T-helper 1 cell treated with Interleukin-12 subunit alpha and Interleukin-12 subunit beta and Interleukin-4 antibody, amounts not matched to agents 30 μg/mL and 1 μg/mL, for 36 hours (primary cell): ENCODE measurements around the gene IFITM1.
A peak's percentile ranks its signal among the peaks of the same experiment; 100 is the strongest.
"Not testable (repeated sequence)": the region's sequence is repeated elsewhere in the genome, so short reads cannot be mapped to it uniquely, and the experiment has no call there.

Source experiments
- H3K27ac Mint-ChIP-seq: one replicate; pipeline ENCODE4 v1.8.0; 2021; ENCODE audit warnings: mild to moderate bottlenecking, mixed read lengths
- H3K27me3 Mint-ChIP-seq: one replicate; pipeline ENCODE4 v1.8.0; 2021; ENCODE audit warnings: low read depth, mixed read lengths
- H3K36me3 Mint-ChIP-seq: one replicate; pipeline ENCODE4 v1.8.0; 2021; ENCODE audit warnings: low read depth, mixed read lengths
- H3K4me1 Mint-ChIP-seq: one replicate; pipeline ENCODE4 v1.8.0; 2021; ENCODE audit warnings: low read depth, mixed read lengths
- H3K4me3 Mint-ChIP-seq: one replicate; pipeline ENCODE4 v1.8.0; 2021; ENCODE audit warnings: mild to moderate bottlenecking, moderate library complexity, mixed read lengths
- H3K9me3 Mint-ChIP-seq: one replicate; pipeline ENCODE4 v1.8.0; 2021; ENCODE audit warnings: mixed read lengths

Gene IFITM1

DNA sequence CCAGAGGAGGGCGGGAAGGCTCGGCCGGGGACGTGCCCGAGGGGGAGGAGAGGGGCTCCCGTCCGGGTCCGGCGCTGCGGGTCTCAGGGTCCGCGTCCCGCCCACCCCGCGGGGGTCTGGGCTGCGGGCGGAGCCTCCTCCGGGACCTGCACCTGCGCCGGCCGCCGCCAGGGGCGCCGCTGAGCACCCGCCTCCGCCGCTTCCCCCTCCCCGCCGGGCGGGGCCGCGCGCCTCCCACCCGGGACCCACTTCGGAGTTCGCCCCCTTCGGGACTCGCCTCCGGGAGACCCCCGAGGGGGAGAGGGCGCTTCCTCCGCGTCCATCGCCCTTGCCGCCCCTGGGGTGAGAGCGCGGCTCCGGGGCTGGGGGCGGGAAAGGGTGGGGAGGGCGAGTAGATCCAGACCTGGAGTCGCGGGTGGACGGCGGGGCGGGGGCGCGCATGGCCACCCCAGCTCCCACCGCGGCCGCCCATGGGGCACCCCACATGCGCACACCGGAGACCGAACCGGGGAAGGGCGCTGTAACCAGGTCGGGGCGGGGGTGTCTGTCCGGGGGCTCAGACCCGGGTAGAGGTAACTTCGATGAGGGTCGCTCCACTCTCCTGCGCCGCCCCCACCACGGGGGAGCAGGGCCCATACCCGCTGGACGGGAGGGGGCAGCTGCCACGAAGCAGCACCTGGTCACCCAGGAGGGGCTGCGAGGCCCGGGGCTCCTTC lies 4.7 kb downstream of the IFITM1 start:
- Mint-ChIP-seq H3K36me3 (peaks cover 36% of the 10 kb centered on the region), H3K4me1 (peaks cover 25% of the 10 kb centered on the region)
- H3K27me3 Mint-ChIP-seq, H3K4me3 Mint-ChIP-seq, H3K27ac Mint-ChIP-seq, H3K9me3 Mint-ChIP-seq: not testable (repeated sequence)

- H3K27ac Mint-ChIP-seq, result peak overlapping the region; percentile 67
- H3K9me3 Mint-ChIP-seq, H3K27me3 Mint-ChIP-seq: not testable (repeated sequence)
- H3K4me3 Mint-ChIP-seq, result peak overlapping the region; percentile 78
- peaks cover 25% of the 10 kb centered on the region for H3K4me1 Mint-ChIP-seq
- peaks cover 30% of the 10 kb centered on the region for H3K36me3 Mint-ChIP-seq
Observed at GRCh38 chr11:319121-319887, 5.5 kb downstream of the IFITM1 start.

GRCh38 chr11:319888-320273 lies 6.0 kb downstream of the IFITM1 start:
- not testable (repeated sequence) for H3K27me3 Mint-ChIP-seq, H3K9me3 Mint-ChIP-seq
- H3K4me3 Mint-ChIP-seq, result peak overlapping the region; percentile 78
- H3K36me3 Mint-ChIP-seq, result peaks cover 26% of the 10 kb centered on the region
- peak overlapping the region; percentile 67 for H3K27ac Mint-ChIP-seq
- H3K4me1 Mint-ChIP-seq, result peaks cover 28% of the 10 kb centered on the region

DNA sequence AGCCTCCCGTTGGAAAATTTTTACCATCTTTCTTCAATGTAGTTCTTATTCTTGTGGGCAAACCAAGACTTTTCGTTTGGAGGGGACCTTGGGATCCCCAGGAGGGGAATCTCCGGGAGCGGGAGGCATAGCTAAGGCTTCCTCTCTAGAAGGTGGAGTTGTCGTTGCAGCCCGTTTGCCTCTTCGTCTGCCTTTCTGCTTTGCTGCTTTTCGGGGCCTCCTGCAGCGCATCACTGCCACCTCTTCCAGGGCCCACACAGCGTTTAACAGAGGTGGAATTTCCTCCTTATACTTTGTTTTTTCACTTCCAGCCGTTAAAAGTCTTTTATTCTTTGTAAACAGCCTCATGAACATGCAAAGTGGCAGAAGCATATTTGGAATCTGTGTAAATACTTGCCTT lies 10.3 kb downstream of the IFITM1 start:
- H3K27ac Mint-ChIP-seq, result no peak overlapping the region
- H3K27me3 Mint-ChIP-seq, result no peaks in the 10 kb centered on the region
- H3K4me1 Mint-ChIP-seq, result peaks cover 36% of the 10 kb centered on the region
- peaks cover 4% of the 10 kb centered on the region for H3K36me3 Mint-ChIP-seq
- H3K9me3 Mint-ChIP-seq, result no peaks in the 10 kb centered on the region
- H3K4me3 Mint-ChIP-seq, result no peak overlapping the region

DNA sequence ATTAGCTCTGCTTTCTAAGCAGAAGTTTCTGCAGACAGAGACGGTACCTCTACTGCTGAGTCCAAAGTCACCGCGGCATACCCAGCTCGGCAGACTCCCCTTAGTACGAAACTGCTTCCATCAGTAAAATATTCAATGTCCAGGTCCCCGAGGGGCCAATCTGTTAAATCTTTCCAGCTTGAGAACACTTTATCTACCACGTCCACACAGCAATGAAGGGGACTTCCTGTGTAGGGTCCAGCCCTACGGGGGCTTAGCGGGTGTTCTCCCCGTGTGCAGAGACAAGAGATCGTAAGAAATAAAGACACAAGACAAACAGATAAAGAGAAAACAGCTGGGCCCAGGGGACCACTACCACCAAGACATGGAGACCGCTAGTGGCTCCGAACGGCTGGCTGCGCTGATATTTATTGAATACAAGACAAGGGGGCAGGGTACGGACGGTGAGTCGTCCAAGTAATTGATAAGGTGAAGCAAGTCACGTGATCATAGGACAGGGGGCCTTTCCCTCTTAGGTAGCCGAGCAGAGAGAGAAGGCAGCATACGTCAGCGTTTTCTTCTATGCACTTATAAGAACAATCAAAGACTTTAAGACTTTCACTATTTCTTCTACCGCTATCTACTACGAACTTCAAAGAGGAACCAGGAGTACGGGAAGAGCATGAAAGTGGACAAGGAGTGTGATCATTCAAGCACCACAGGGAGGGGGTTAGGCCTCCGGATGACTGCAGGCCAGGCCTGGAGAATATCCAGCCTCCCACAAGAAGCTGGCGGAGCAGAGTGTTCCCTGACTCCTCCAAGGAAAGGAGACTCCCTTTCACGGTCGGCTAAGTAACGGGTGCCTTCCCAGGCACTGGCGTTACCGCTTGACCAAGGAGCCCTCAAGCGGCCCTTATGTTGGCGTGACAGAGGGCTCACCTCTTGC lies 11.0 kb downstream of the IFITM1 start:
- H3K36me3 Mint-ChIP-seq, H3K9me3 Mint-ChIP-seq, H3K4me3 Mint-ChIP-seq, H3K27me3 Mint-ChIP-seq: not testable (repeated sequence)
- Mint-ChIP-seq H3K4me1 (peaks cover 40% of the 10 kb centered on the region), H3K27ac (peak overlapping the region; percentile 2)

- peak overlapping the region; percentile 90 for H3K27ac Mint-ChIP-seq
- no peak overlapping the region for H3K4me3 Mint-ChIP-seq
- H3K4me1 Mint-ChIP-seq, result peaks cover 37% of the 10 kb centered on the region
- H3K36me3 Mint-ChIP-seq, result no peaks in the 10 kb centered on the region
- H3K9me3 Mint-ChIP-seq, result no peaks in the 10 kb centered on the region
- H3K27me3 Mint-ChIP-seq, result no peaks in the 10 kb centered on the region
Observed at GRCh38 chr11:325796-326591, 12.2 kb downstream of the IFITM1 start.

DNA sequence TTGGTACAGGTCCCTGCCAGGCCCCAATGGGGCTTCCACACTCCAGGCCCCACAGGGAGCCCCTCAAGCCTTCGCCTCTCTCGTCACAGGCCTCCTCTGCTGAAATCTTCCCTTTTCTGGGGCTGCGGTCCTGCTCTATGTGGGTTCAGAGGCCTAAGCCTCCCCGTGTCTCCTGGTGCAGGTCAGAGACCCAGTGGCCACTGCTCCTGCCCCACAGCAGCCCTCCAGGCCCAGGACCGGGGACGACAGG lies 12.7 kb downstream of the IFITM1 start:
- Mint-ChIP-seq H3K27me3 (no peaks in the 10 kb centered on the region), H3K9me3 (no peaks in the 10 kb centered on the region), H3K27ac (peak overlapping the region; percentile 90), H3K36me3 (no peaks in the 10 kb centered on the region), H3K4me3 (peak overlapping the region; percentile 53), H3K4me1 (peaks cover 39% of the 10 kb centered on the region)

DNA sequence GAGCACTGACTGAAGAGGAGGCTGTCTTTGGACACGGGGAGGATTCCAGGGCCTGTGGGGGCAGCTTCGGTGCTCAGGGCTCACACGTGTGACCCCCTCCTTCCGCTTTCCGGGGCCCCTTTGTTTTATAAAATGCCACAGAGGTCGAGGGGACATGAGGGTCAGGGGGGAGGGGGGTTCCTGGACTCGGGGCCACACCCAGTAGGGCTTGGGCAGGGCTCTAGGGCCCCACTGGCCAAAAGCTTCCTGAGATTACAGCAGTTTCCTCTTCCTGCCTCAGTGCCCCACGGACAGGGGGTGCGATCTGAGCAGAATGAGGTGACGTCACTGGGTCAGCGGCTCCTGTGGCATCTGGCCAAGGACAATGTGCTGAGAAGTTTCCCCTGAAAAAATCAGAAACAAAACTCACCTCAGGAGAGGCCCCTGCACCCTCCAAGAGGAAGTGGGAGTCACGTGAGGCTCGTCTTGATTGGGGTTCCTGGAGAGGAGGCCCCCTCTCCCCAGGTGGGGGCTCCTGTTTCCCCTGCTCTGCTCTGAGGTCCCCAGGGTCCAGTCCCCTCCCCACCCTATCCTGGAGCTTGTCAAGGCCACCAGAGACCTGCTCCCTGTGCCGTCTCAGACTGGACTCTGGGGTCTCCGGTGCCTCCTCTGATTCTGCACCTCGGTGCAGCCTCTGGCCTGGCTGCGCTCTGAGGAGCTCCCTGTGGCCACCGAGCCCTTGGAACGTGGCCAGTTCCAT lies 13.2 kb downstream of the IFITM1 start:
- H3K27me3 Mint-ChIP-seq, result no peaks in the 10 kb centered on the region
- no peaks in the 10 kb centered on the region for H3K9me3 Mint-ChIP-seq
- H3K4me1 Mint-ChIP-seq, result peaks cover 44% of the 10 kb centered on the region
- no peaks in the 10 kb centered on the region for H3K36me3 Mint-ChIP-seq
- peak overlapping the region; percentile 90 for H3K27ac Mint-ChIP-seq
- peak overlapping the region; percentile 53 for H3K4me3 Mint-ChIP-seq

DNA sequence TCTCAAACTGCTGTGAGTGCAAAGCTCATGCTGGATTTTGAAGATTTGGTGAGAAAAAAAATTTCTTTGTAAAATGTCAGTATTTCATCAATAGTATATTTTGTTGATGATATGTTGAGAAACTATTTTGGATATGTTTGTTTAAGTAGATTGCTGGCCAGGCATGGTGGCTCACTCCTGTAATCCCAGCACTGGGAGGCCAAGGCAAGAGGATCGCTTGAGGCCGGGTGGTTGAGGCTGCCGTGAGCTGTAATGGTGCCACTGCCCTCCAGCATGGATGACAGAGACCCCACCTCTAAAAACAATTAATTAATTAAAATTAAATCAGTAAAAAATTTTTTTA lies 13.7 kb downstream of the IFITM1 start:
- H3K4me3 Mint-ChIP-seq, result peak overlapping the region; percentile 44
- no peaks in the 10 kb centered on the region for H3K9me3 Mint-ChIP-seq
- peak overlapping the region; percentile 90 for H3K27ac Mint-ChIP-seq
- H3K27me3 Mint-ChIP-seq, result no peaks in the 10 kb centered on the region
- H3K36me3 Mint-ChIP-seq, result no peaks in the 10 kb centered on the region
- H3K4me1 Mint-ChIP-seq, result peaks cover 45% of the 10 kb centered on the region

DNA sequence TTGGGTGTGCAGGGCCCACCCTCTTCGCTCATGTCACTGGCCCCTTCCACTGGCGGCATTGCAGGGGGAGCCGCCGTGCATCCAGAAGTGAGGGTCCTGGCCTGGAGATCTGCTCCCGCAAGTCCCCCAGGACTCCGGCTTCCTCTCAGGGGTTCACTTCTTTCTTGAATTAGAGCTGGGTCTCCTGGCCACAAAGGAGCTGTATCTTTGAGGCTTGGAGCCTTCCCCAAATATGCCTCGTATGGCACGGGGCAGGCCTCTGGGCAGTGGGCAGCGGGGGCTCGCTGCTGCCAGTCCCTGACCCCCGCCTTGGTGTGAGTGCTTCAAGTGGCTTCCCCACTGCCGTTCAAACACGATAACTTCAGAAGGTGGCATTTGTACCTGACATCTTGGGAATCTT lies 14.2 kb downstream of the IFITM1 start:
- Mint-ChIP-seq H3K27ac (no peak overlapping the region), H3K36me3 (no peaks in the 10 kb centered on the region), H3K9me3 (peaks cover 2% of the 10 kb centered on the region), H3K4me3 (no peak overlapping the region), H3K4me1 (peaks cover 45% of the 10 kb centered on the region), H3K27me3 (no peaks in the 10 kb centered on the region)

- peaks cover 45% of the 10 kb centered on the region for H3K4me1 Mint-ChIP-seq
- H3K27me3 Mint-ChIP-seq, H3K4me3 Mint-ChIP-seq, H3K27ac Mint-ChIP-seq, H3K9me3 Mint-ChIP-seq, H3K36me3 Mint-ChIP-seq: not testable (repeated sequence)
Observed at GRCh38 chr11:328516-329100, 14.8 kb downstream of the IFITM1 start.

DNA sequence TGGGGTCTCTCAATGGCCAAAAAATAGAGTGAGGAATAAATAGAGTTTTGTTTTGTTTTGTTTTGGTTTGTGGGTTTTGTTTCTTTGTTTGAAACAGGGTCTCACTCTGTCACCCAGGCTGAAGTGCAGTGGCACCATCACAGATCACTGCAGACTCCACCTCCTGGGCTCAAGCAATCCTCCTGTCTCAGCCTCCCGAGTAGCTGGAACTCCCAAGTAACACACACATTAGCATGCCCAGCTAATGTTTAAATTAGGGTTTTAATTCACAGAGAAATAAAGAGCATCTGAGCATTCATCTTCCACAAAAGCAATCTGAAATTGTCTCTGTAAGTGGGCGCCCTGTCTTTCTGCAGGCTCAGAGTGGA lies 16.0 kb downstream of the IFITM1 start:
- Mint-ChIP-seq H3K4me3 (no peak overlapping the region), H3K4me1 (peaks cover 40% of the 10 kb centered on the region), H3K27me3 (no peaks in the 10 kb centered on the region), H3K9me3 (peaks cover 4% of the 10 kb centered on the region), H3K36me3 (no peaks in the 10 kb centered on the region), H3K27ac (peak overlapping the region; percentile 81)

DNA sequence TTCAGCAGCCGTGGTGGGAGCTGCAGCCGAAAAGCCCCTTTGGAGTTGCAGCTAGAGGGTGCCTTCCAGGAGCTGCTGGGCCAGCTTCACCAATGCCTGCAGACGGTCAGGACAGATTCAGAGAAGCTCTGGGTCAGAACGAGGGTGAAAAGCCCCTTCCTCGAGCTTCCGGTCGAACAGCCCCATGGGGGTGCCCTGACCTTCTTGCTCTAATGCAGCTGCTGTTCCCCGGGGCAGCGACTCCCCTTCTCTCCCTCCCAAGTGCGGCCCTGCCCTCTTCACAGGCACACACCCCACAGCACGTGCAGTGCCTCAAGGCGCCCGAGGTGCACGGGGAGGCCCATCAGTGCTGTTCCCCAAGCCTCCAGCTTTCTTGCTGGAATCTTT lies 16.5 kb downstream of the IFITM1 start:
- Mint-ChIP-seq H3K4me3 (no peak overlapping the region), H3K9me3 (peaks cover 4% of the 10 kb centered on the region), H3K36me3 (no peaks in the 10 kb centered on the region), H3K27me3 (no peaks in the 10 kb centered on the region), H3K4me1 (peaks cover 40% of the 10 kb centered on the region), H3K27ac (no peak overlapping the region)
